HCT116 (cell line): ENCODE measurements around the gene ERMN. TPM values are rescaled to one million over a fixed set of nuclear protein-coding genes. Genes with fewer than 3 reads are reported as not detected.

Source experiments
- ATAC-seq: fragments of 200-7000 bp; cut with Tn5 transposase; 2 replicates; pipeline ENCODE4 v1.9.1; 2020; ENCODE audit warnings: mild to moderate bottlenecking, moderate library complexity
- BruUV-seq: library from RNA; stranded (reverse); fragments of 400-500 nt; replicated peaks from 2 replicates; lab custom pipeline; 2021; lab: Mats Ljungman, UMichigan
- CTCF ChIA-PET: fragments of 300-600 bp; sonication (Branson Sonifier 250); formaldehyde crosslinking; loops from one replicate; lab custom pipeline; 2021; ENCODE audit warnings: antibody characterized with exemption; lab: Charles Lee
- POLR2A ChIA-PET: fragments of 300-600, 350-600 bp; sonication (Branson Sonifier 250); formaldehyde crosslinking; loops from one replicate; lab custom pipeline; 2021; ENCODE audit warnings: antibody characterized with exemption; lab: Charles Lee
- RAD21 ChIA-PET, 2 experiments: fragments of 300-600 bp; sonication (Branson Sonifier 250); formaldehyde crosslinking; loops; one replicate each; lab custom pipeline; 2023; ENCODE audit warnings: low total read pairs in 2 of 2; ENCODE audit not compliant: uncharacterized antibody in 2 of 2, unreplicated experiment in 2 of 2, low non-redundant PET in 1 of 2; lab: Charles Lee
- DNase-seq: peaks from one replicate; pipeline ENCODE4 v3.0.0-alpha.2; 2010; ENCODE audit warnings: low read depth, low spot score
- H2AFZ ChIP-seq: fragments of 200-600 bp; shearing (Covaris generic), sonication (generic); 2 replicates; pipeline ENCODE4 v1.6.1; 2017; ENCODE audit warnings: low read depth, mixed run types, mixed read lengths, antibody characterized with exemption, low read length; ENCODE audit not compliant: poor library complexity, severe bottlenecking
- H3K27ac ChIP-seq: 2 replicates; pipeline ENCODE4 v1.5.1; 2012; ENCODE audit warnings: low read depth, low read length
- H3K27me3 ChIP-seq: fragments of 200-600 bp; sonication (generic); 2 replicates; pipeline ENCODE4 v1.6.1; 2016; ENCODE audit warnings: mixed run types, low read length, mixed read lengths; ENCODE audit not compliant: insufficient read depth
- H3K36me3 ChIP-seq, 2 experiments: fragments of 200-500 bp in 1 of 2; fragments of 200-600 bp in 1 of 2; sonication (Bioruptor generic) in 1 of 2; sonication (generic) in 1 of 2; 2 replicates each; pipeline versions ENCODE4 v1.5.1 to v1.6.1; 2014 to 2016; ENCODE audit warnings: low read length in 2 of 2, inconsistent platforms in 1 of 2, mixed read lengths in 1 of 2, mixed run types in 1 of 2; ENCODE audit not compliant: insufficient read depth in 2 of 2, control insufficient read depth in 1 of 2
- H3K4me1 ChIP-seq, 2 experiments: fragments of 200-600 bp in 1 of 2; sonication (generic) in 1 of 2; 2 replicates each; pipeline versions ENCODE4 v1.5.1 to v1.6.1; 2012 to 2017; ENCODE audit warnings: low read length in 2 of 2, inconsistent platforms in 1 of 2, mild to moderate bottlenecking in 1 of 2, mixed read lengths in 1 of 2, mixed run types in 1 of 2, moderate library complexity in 1 of 2; ENCODE audit not compliant: insufficient read depth in 2 of 2, control insufficient read depth in 1 of 2
- H3K4me2 ChIP-seq: fragments of 200-600 bp; sonication (generic); 2 replicates; pipeline ENCODE4 v1.6.1; 2017; ENCODE audit warnings: mixed run types, low read length, mixed read lengths
- H3K4me3 ChIP-seq, 2 experiments: fragments of 200-600 bp in 1 of 2; sonication (generic) in 1 of 2; replicated peaks in 1 of 2; 2 replicates each; pipeline ENCODE4 v1.5.1; 2011 to 2016; ENCODE audit warnings: low read length in 2 of 2, control low read depth in 1 of 2, low read depth in 1 of 2, mild to moderate bottlenecking in 1 of 2, mixed read lengths in 1 of 2, mixed run types in 1 of 2
- H3K79me2 ChIP-seq: fragments of 200-600 bp; sonication (generic); 2 replicates; pipeline ENCODE4 v1.6.1; 2017; ENCODE audit warnings: mild to moderate bottlenecking, mixed run types, low read length, moderate library complexity, mixed read lengths; ENCODE audit not compliant: insufficient read depth
- H3K9ac ChIP-seq: fragments of 200-600 bp; sonication (generic); 2 replicates; pipeline ENCODE4 v1.6.1; 2016; ENCODE audit warnings: low read length, mixed read lengths
- H3K9me2 ChIP-seq: fragments of 200-600 bp; sonication (generic), shearing (Covaris generic); 2 replicates; pipeline ENCODE4 v1.6.1; 2017; ENCODE audit warnings: mixed run types, mild to moderate bottlenecking, moderate library complexity; ENCODE audit not compliant: insufficient read depth
- H3K9me3 ChIP-seq, 2 experiments: fragments of 200-500 bp in 1 of 2; fragments of 200-600 bp in 1 of 2; sonication (Bioruptor generic) in 1 of 2; sonication (generic) in 1 of 2; 2 replicates each; pipeline ENCODE4 v1.6.1; 2014 to 2017; ENCODE audit warnings: low read length in 2 of 2, mixed read lengths in 2 of 2, inconsistent platforms in 1 of 2, low read depth in 1 of 2, mild to moderate bottlenecking in 1 of 2, mixed run types in 1 of 2, moderate library complexity in 1 of 2; ENCODE audit not compliant: control insufficient read depth in 1 of 2, insufficient read depth in 1 of 2
- H4K20me1 ChIP-seq: fragments of 200-600 bp; sonication (generic), shearing (Covaris generic); 2 replicates; pipeline ENCODE4 v1.6.1; 2017; ENCODE audit warnings: mixed run types, mild to moderate bottlenecking, moderate library complexity; ENCODE audit not compliant: insufficient read depth
- ATF3 ChIP-seq: IDR thresholded peaks from 2 replicates; pipeline ENCODE4 v1.6.1; 2012
- CEBPB ChIP-seq: IDR thresholded peaks from 2 replicates; pipeline ENCODE4 v1.6.1; 2012; ENCODE audit warnings: low read depth
- CTCF ChIP-seq, 3 experiments: fragments of 200-600 bp in 1 of 3; sonication (generic) in 1 of 3; IDR thresholded peaks in 2 of 3; conservative IDR thresholded peaks in 1 of 3; 2 replicates each; pipeline ENCODE4 v1.5.1; 2012 to 2017; ENCODE audit warnings: low read depth in 2 of 3, low read length in 2 of 3, antibody characterized with exemption in 1 of 3, borderline replicate concordance in 1 of 3, control low read depth in 1 of 3, mild to moderate bottlenecking in 1 of 3, mixed read lengths in 1 of 3, mixed run types in 1 of 3, moderate library complexity in 1 of 3; ENCODE audit not compliant: insufficient read depth in 1 of 3
- ELF1 ChIP-seq: IDR thresholded peaks from 2 replicates; pipeline ENCODE4 v1.6.1; 2012; ENCODE audit warnings: low read depth, borderline replicate concordance
- EZH2phosphoT487 ChIP-seq: fragments of 200-600 bp; IDR thresholded peaks from 2 replicates; pipeline ENCODE4 v1.6.1; 2018; ENCODE audit warnings: antibody characterized with exemption, borderline replicate concordance
- FOSL1 ChIP-seq: IDR thresholded peaks from 2 replicates; pipeline ENCODE4 v1.6.1; 2012; ENCODE audit warnings: low read depth
- POLR2A ChIP-seq: IDR thresholded peaks from 2 replicates; pipeline ENCODE4 v1.7.0; 2011; ENCODE audit warnings: borderline replicate concordance; ENCODE audit not compliant: insufficient read depth, insufficient read length; ENCODE audit errors: extremely low read depth
- POLR2AphosphoS5 ChIP-seq: IDR thresholded peaks from 2 replicates; pipeline ENCODE4 v1.6.1; 2011; ENCODE audit warnings: mild to moderate bottlenecking, low read depth, low read length, moderate library complexity
- RAD21 ChIP-seq: IDR thresholded peaks from 2 replicates; pipeline ENCODE4 v1.6.1; 2012; ENCODE audit warnings: low read depth, mild to moderate bottlenecking
- SIN3A ChIP-seq: IDR thresholded peaks from 2 replicates; pipeline ENCODE4 v1.6.1; 2012; ENCODE audit warnings: low read depth
- SRF ChIP-seq: IDR thresholded peaks from 2 replicates; pipeline ENCODE4 v1.6.1; 2012; ENCODE audit warnings: low read depth
- YY1 ChIP-seq: IDR thresholded peaks from 2 replicates; pipeline ENCODE4 v1.6.1; 2011; ENCODE audit warnings: low read length, low read depth, moderate library complexity, mild to moderate bottlenecking; ENCODE audit not compliant: insufficient replicate concordance; ENCODE audit errors: extremely low read depth
- intact Hi-C: fragments of 100-400 bp; cut with micrococcal nuclease; formaldehyde crosslinking; loops from 2 replicates; pipeline ENCODE4 v1.10.0; 2022
- total RNA-seq: library from RNA; stranded (reverse); gene quantifications from one replicate; pipeline ENCODE4 v1.2.1, GENCODE V29; 2021; ENCODE audit not compliant: unreplicated experiment

The ERMN gene
- total RNA-seq, 1 experiment from 2014 or later, result not detected

GRCh38 chr2:157302492-157303099, 23.0 kb downstream of the ERMN start:
- Histone ChIP-seq H3K27ac (no peak overlapping the region), H2AFZ (no peak overlapping the region), H3K9me2 (no peaks in the 10 kb centered on the region), H3K79me2 (no peaks in the 10 kb centered on the region), H3K27me3 (no peaks in the 10 kb centered on the region), H4K20me1 (no peaks in the 10 kb centered on the region), H3K4me2 (no peak overlapping the region), H3K36me3 (no peaks in the 10 kb centered on the region), H3K4me3 (no peak overlapping the region), H3K9me3 (no peaks in the 10 kb centered on the region), H3K9ac (no peak overlapping the region), H3K4me1 (0 out of 4 replicates have a peak, but pooled peaks cover 0 to 5% of the 10 kb centered on the region in 2 experiments)
- CTCF ChIA-PET, result interaction anchor here (0.7 to 2.8 kb wide), 23 partner anchors 9 to 1417 kb away, joined by 3 to 18 read pairs (median 4); partner anchors contain the start of genes ERMN and GALNT5
- RAD21 ChIA-PET, result interaction anchor here (1.3 to 1.4 kb wide), 3 partner anchors 25 to 708 kb away, joined by 3 to 4 read pairs (median 3); no protein-coding TSS in a partner anchor
- BruUV-seq, result no TSS peak
- intact Hi-C loops, result loop anchor here (1.0 to 5.0 kb wide), 2 partner anchors 190 to 708 kb away; no protein-coding TSS in a partner anchor
- DNase-seq (peak; percentile 13), ATAC-seq (peak; percentile 88)
- POLR2A ChIA-PET, result no interaction called here
- peak; percentile 56 to 80 (median 78) for TF ChIP-seq CTCF (IDR thresholded peaks at IDR 0.05 in 2 of 3, conservative IDR thresholded peaks at IDR 0.05 in 1 of 3; ENCODE audit: borderline replicate concordance in 1 of 3, insufficient read depth in 1 of 3, low read depth in 2 of 3, low read length in 2 of 3)
- no peak for TF ChIP-seq ATF3
- TF ChIP-seq RAD21, result peak; percentile 83
- TF ChIP-seq FOSL1, result no peak; the same call in 1 of the 2 replicates

- 0 out of 4 replicates have a peak, but pooled peaks cover 0 to 5% of the 10 kb centered on the region in 2 experiments for H3K4me1 ChIP-seq
- intact Hi-C loops, result loop anchor here (5.0 kb wide), 1 partner anchor 191 kb away; no protein-coding TSS in a partner anchor
- H3K79me2 ChIP-seq, result no peaks in the 10 kb centered on the region
- H3K27me3 ChIP-seq, result no peaks in the 10 kb centered on the region
- no peak overlapping the region for H3K4me2 ChIP-seq
- POLR2A ChIA-PET, result no interaction called here
- H3K27ac ChIP-seq, result no peak overlapping the region
- H4K20me1 ChIP-seq, result no peaks in the 10 kb centered on the region
- no peak for ATAC-seq
- TF ChIP-seq POLR2A, result no peak
- no peak for TF ChIP-seq SRF
- no peak for TF ChIP-seq CEBPB
- TF ChIP-seq YY1, result no peak
- TF ChIP-seq RAD21, result no peak
- no peak for TF ChIP-seq ELF1
- TF ChIP-seq FOSL1, result no peak
- TF ChIP-seq SIN3A, result no peak
- no peak for TF ChIP-seq EZH2phosphoT487
- no peak for TF ChIP-seq ATF3
- no peak for TF ChIP-seq POLR2AphosphoS5
- TF ChIP-seq CTCF (IDR thresholded peaks at IDR 0.05 in 2 of 3, conservative IDR thresholded peaks at IDR 0.05 in 1 of 3; ENCODE audit: borderline replicate concordance in 1 of 3, insufficient read depth in 1 of 3, low read depth in 2 of 3, low read length in 2 of 3), result no peak
- TF ChIP-seq, all 23 proteins: peak for 0
- no peak for DNase-seq
- CTCF ChIA-PET, result interaction anchor here (1.6 to 2.8 kb wide), 4 partner anchors 10 to 41 kb away, joined by 5 to 17 read pairs (median 8); no protein-coding TSS in a partner anchor
- Histone ChIP-seq H3K9me2 (no peaks in the 10 kb centered on the region), H3K36me3 (no peaks in the 10 kb centered on the region), H2AFZ (no peak overlapping the region), H3K9me3 (no peaks in the 10 kb centered on the region), H3K4me3 (no peak overlapping the region), H3K9ac (no peak overlapping the region)
- no TSS peak for BruUV-seq
- RAD21 ChIA-PET, result no interaction called here
Measured at GRCh38 chr2:157301307-157301706, 24.3 kb downstream of the ERMN start.
